ENCODE results near the gene CFAP45. TPM values are rescaled to one million over a fixed set of nuclear protein-coding genes. Genes with fewer than 3 reads are reported as not detected.
A peak's percentile ranks its signal among the peaks of the same experiment; 100 is the strongest.

Gene CFAP45
- total and polyA plus RNA-seq, 8 donors: 0.30 to 1.0 (median 0.52) TPM; not detected in 4

GRCh38 chr1:159895286-159895685, 4.7 kb downstream of the CFAP45 start:
- no peak for DNase-seq
- Histone ChIP-seq H3K27ac (no peak overlapping the region), H3K27me3 (no peaks in the 10 kb centered on the region), H3K4me1 (peaks cover 13 to 46% (median 25%) of the 10 kb centered on the region in 4 donors), H3K4me3 (no peak overlapping the region), H3K36me3 (no peaks in the 10 kb centered on the region), H3K9me3 (no peaks in the 10 kb centered on the region)
- WGBS, 5 donors: 74 to 80% (median 75%) methylated on average over 3 of the region's 3 CpGs
- no peak for TF ChIP-seq POLR2AphosphoS5 (IDR thresholded peaks at IDR 0.05)
- no peak for TF ChIP-seq EP300 (IDR thresholded peaks at IDR 0.05)
- no peak for TF ChIP-seq CTCF (IDR thresholded peaks at IDR 0.05)
- no peak for TF ChIP-seq POLR2A (IDR thresholded peaks at IDR 0.05)
- intact Hi-C loops (cut with DNase I; ENCODE audit: low total_unique reads): no loop called here

GRCh38 chr1:159892944-159893343, 7.0 kb downstream of the CFAP45 start:
- Histone ChIP-seq H3K4me1 (peaks cover 14 to 48% (median 18%) of the 10 kb centered on the region in 4 donors), H3K4me3 (no peak overlapping the region), H3K27me3 (no peaks in the 10 kb centered on the region), H3K36me3 (no peaks in the 10 kb centered on the region), H3K27ac (no peak overlapping the region), H3K9me3 (no peaks in the 10 kb centered on the region)
- no peak for TF ChIP-seq POLR2A (IDR thresholded peaks at IDR 0.05)
- WGBS, 5 donors: 69 to 86% (median 71%) methylated on average over 5 of the region's 5 CpGs
- intact Hi-C loops (cut with DNase I; ENCODE audit: low total_unique reads): loop anchor here (5.0 kb wide), 1 partner anchor 96 kb away; no protein-coding TSS in a partner anchor
- no peak for DNase-seq

GRCh38 chr1:159891275-159892157, 8.4 kb downstream of the CFAP45 start:
- Histone ChIP-seq H3K27me3 (no peaks in the 10 kb centered on the region), H3K4me1 (peaks cover 13 to 41% (median 14%) of the 10 kb centered on the region in 4 donors), H3K9me3 (no peaks in the 10 kb centered on the region), H3K36me3 (no peaks in the 10 kb centered on the region), H3K4me3 (no peak overlapping the region), H3K27ac (no peak overlapping the region)
- WGBS, 5 donors: 42 to 48% (median 43%) methylated on average over 7 of the region's 7 CpGs
- intact Hi-C loops (cut with DNase I; ENCODE audit: low total_unique reads): loop anchor here (5.0 kb wide), 1 partner anchor 94 kb away; no protein-coding TSS in a partner anchor
- TF ChIP-seq EP300 (IDR thresholded peaks at IDR 0.05) (no peak), CTCF (IDR thresholded peaks at IDR 0.05) (peak in 6 of 7 experiments; percentile 85 to 100 (median 92)), POLR2A (IDR thresholded peaks at IDR 0.05) (no peak), POLR2AphosphoS5 (IDR thresholded peaks at IDR 0.05) (peak in 2 of 3 donors; percentile 49 to 73)
- peak; percentile 87 to 95 for DNase-seq

GRCh38 chr1:159890390-159890789, 9.6 kb downstream of the CFAP45 start:
- WGBS, 5 donors: 82 to 87% (median 83%) methylated on average over 8 of the region's 8 CpGs
- H3K27ac ChIP-seq: peak overlapping the region; percentile 7 to 75 (median 46)
- H3K9me3 ChIP-seq: no peaks in the 10 kb centered on the region
- peaks cover 2 to 36% (median 8%) of the 10 kb centered on the region in 4 donors for H3K4me1 ChIP-seq
- TF ChIP-seq POLR2AphosphoS5 (IDR thresholded peaks at IDR 0.05) (no peak), POLR2A (IDR thresholded peaks at IDR 0.05) (no peak), CTCF (IDR thresholded peaks at IDR 0.05) (no peak), EP300 (IDR thresholded peaks at IDR 0.05) (no peak)
- no peak overlapping the region for H3K4me3 ChIP-seq
- intact Hi-C loops (cut with DNase I; ENCODE audit: low total_unique reads): loop anchor here (5.0 kb wide), 1 partner anchor 93 kb away; no protein-coding TSS in a partner anchor
- no peaks in the 10 kb centered on the region for H3K36me3 ChIP-seq
- H3K27me3 ChIP-seq: no peaks in the 10 kb centered on the region
- DNase-seq: no peak
